Skeletal muscle satellite cell (primary cell): ENCODE results near the gene UAP1L1.

Source experiments
- H3K27me3 ChIP-seq: 2 replicates; pipeline ENCODE4 v1.7.0; 2013; ENCODE audit warnings: low read length; ENCODE audit not compliant: control insufficient read depth, insufficient read depth
- H3K36me3 ChIP-seq: 2 replicates; pipeline ENCODE4 v1.7.0; 2013; ENCODE audit warnings: mild to moderate bottlenecking, control low read depth, low read length; ENCODE audit not compliant: insufficient read depth
- H3K4me1 ChIP-seq: 2 replicates; pipeline ENCODE4 v1.7.0; 2013; ENCODE audit warnings: low read length; ENCODE audit not compliant: control insufficient read depth, insufficient read depth
- H3K4me2 ChIP-seq: 2 replicates; pipeline ENCODE4 v1.7.0; 2013; ENCODE audit warnings: mild to moderate bottlenecking, low read length
- H3K4me3 ChIP-seq: 2 replicates; pipeline ENCODE4 v1.7.0; 2013; ENCODE audit warnings: low read length
- H3K9ac ChIP-seq: 2 replicates; pipeline ENCODE4 v1.7.0; 2013; ENCODE audit warnings: mild to moderate bottlenecking, low read depth, low read length, moderate library complexity
- H3K9me3 ChIP-seq: replicated peaks from 2 replicates; pipeline ENCODE4 v1.7.0; 2013; ENCODE audit warnings: mild to moderate bottlenecking, control low read depth, low read length

The UAP1L1 gene

DNA sequence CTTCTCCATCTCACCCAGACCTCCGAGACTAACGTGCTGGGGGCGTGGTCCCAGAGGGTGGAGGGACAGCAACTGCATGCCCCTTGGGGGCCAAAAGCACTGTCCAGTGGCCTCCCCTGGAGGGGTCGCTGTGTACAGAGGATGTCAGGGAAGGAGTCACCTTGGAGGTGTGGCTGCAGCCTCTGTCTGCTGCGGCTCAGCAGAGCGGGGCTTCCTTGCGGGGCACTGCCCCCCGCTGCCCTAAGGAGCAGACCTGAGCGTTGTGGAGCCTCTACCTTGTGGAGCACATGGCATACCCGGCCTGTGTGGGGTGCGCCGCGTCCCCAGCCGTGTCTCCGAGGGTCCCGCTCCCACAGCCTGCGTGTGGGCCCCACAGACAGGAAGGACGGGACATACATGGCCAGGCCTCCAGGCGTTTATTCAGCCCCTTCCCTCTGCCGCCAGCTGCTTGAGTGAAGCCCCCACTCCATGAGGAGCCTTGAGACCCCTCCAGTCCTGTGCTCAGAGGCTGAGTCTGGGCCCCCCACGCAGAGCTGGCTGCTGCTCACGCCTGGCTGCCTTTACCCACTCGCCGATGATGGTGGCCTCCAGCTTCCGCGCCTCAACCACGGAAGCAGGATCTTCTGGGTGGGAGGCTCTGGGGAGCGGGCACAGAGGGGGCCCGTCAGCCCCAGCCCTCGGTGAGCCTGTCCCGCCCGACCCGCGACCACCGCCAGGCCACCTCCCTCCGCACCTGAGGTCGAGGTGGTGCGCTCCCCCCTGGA lies 33.0 kb downstream of the UAP1L1 start:
- no peaks in the 10 kb centered on the region for H3K27me3 ChIP-seq
- H3K36me3 ChIP-seq: peaks cover 52% of the 10 kb centered on the region
- H3K4me3 ChIP-seq: no peak overlapping the region
- no peak overlapping the region for H3K9ac ChIP-seq
- H3K4me2 ChIP-seq: no peak overlapping the region
- no peaks in the 10 kb centered on the region for H3K9me3 ChIP-seq
- peaks cover 7% of the 10 kb centered on the region for H3K4me1 ChIP-seq

DNA sequence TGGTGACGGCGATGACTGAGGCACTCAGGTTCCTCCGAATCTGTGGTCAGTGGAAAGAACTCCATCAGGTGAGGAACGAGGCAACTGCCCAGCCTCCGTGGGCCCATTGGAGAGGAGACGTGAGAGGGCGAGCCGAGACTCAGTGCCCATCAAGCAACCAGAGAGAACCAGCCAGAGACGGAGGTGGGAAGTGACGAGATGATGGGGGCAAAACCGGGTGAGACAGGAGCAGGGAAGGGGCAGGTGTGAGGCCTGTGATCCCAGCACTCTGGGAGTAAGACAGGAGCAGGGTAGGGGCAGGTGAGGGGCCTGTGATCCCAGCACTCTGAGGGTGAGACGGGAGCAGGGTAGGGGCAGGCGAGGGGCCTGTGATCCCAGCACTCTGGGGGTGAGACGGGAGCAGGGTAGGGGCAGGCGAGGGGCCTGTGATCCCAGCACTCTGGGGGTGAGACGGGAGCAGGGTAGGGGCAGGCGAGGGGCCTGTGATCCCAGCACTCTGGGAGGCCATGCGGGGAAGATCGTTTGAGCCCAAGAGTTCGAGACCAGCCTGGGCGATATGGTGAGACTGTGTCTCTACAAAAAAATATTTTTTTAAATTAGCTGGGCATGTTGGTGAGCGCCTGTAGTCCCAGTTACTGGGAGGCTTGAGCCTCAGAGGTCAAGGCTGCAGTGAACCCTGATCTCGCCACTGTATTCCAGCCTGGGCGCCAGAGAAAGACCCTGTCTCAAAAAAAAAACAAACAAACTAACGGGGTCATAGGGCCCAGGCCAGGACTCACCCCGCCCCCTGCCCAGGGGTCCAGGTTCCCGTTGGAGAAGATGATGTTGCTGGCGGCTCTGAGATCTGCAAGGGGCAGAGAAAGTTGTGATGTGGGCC lies 33.8 kb downstream of the UAP1L1 start:
- Histone ChIP-seq H3K36me3 (peaks cover 44% of the 10 kb centered on the region), H3K9me3 (no peaks in the 10 kb centered on the region), H3K4me3 (no peak overlapping the region), H3K9ac (no peak overlapping the region), H3K4me2 (no peak overlapping the region), H3K27me3 (no peaks in the 10 kb centered on the region), H3K4me1 (peaks cover 7% of the 10 kb centered on the region)

DNA sequence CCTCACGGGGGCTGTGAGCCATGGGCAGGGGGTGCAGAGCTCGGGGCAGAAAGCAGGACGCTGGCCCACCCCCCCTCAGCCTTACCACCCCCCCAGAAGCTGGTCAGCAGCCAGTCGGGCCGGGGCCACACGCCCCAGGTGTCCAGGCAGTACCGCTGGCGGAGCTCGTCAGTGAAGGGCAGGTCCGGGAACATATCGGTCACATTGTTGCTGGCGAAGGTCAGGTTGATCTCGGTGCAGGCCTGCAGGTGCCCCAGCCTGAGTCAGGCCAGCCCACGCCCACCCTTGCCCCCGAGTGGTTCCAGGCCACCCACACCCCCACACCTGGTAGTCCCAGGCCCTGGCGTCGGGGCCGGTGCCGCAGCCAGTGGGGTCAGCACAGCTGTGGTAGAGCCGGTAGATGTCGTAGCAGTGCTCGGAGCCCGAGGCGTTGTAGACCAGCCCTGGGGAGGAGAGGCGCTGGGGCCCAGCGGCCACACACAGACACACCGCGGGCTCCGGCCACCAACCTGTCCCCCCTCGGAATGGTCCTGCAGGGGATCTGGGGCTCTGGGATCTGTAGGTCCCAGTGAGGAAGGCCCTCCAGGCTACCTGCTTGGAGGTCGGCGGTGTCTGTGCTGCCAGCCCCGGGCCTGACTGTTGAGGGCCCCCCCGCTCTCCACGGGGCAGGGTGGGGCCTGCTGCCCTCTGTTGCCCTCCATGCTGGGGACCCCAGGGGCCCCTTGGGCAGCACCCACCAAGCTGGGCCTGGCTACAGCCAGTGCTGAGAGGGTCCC lies 34.7 kb downstream of the UAP1L1 start:
- Histone ChIP-seq H3K4me3 (no peak overlapping the region), H3K36me3 (peaks cover 38% of the 10 kb centered on the region), H3K9ac (no peak overlapping the region), H3K4me1 (peaks cover 7% of the 10 kb centered on the region), H3K9me3 (no peaks in the 10 kb centered on the region), H3K4me2 (no peak overlapping the region), H3K27me3 (no peaks in the 10 kb centered on the region)

DNA sequence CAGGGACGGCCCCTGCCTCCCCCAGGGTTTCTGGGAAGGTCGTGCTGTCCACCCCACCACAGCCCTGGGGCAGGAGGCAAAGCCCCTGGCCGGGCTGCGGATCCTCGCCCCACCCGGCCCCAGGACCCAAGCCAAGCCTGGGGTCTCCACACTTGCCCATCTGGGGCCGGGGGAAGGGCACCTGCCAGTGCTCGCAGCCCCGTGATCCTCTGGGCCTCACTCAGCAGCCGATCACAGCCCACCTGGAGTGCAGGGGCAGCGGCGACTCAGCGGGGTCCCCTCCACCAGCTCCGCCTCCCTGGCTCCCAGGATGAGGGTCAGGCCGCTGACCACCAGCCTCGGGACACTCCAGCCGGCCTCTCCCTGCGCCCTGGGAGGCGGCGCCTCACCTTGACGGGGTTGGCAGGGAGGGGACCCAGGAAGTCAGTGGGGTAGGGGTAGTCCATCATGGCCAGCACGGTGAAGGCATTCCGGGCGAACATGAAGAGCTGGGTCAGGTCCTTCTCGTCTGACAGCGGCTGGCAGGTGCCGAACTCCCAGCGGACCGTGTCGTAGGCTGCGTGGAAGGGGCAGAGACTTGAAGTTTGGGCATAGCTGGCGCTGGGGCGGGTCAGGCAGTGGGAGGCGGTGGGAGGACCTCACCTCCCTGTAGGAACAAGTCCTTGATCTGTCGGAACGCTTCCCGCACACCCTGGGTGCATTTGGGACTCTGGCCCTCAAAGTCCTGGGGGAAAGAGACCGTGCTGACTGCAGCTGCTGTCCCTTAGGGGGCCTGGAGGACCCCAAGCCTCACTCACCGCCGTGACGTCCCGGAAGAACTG lies 35.5 kb downstream of the UAP1L1 start:
- no peak overlapping the region for H3K4me2 ChIP-seq
- H3K9me3 ChIP-seq: no peaks in the 10 kb centered on the region
- H3K36me3 ChIP-seq: peaks cover 31% of the 10 kb centered on the region
- H3K4me1 ChIP-seq: peaks cover 7% of the 10 kb centered on the region
- H3K27me3 ChIP-seq: no peaks in the 10 kb centered on the region
- no peak overlapping the region for H3K4me3 ChIP-seq
- no peak overlapping the region for H3K9ac ChIP-seq

DNA sequence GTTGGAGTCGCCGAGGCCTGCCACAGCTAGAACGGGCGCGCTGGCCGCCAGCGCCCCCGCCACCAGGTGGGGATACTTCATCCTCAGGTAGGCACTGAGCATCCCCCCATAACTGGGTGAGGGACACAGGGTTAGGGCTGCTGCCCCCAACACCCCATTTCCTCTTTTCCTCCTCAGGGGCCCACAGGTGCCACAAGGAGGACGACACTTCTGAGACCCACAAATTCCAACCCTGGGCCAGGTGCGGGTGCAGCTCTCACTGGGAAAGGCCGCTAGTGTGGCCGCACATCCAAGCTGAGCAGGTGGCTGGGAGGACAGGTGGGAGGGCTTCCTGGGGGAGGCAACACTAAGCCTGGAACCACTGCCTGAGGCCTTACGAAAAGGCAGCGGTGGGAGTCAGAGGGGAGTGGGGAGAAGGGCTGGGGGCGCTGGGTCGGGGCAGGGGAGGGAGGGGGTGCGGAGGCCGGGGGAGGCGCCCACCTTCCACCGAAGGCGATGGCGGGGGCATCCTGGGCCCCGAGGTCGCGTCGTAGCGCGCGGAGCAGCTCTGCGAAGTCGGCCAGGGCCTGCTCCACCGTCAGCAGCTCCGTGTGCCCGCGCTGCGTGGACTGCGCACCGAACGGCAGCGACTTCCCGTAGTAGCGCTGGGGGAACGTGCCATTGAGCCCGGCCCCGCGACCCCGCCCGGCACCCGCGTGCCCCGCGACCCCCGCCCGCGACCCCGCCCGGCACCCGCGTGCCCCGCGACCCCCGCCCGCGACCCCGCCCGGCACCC lies 36.3 kb downstream of the UAP1L1 start:
- no peaks in the 10 kb centered on the region for H3K27me3 ChIP-seq

DNA sequence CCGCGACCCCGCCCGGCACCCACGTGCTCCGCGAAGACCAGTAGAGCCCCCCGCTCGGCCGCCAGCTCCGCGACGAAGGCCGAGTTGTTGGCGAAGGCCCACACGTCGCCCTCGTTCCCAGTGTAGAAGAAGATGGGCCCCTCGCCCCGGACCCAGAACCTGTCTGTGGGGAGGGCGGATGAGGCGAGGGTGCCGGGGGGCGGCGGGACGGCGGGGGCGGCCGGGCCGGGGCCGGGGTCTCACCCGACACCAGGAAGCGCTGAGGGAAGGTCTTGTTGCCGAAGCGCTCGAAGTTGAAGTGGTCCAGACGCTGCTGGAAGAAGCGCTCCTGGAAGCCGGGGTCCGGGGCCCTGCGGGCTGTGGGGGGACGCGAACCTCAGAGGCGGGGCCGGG lies 36.9 kb downstream of the UAP1L1 start:
- Histone ChIP-seq H3K9ac (peak overlapping the region; percentile 50), H3K9me3 (no peaks in the 10 kb centered on the region), H3K4me2 (peak overlapping the region; percentile 89), H3K4me1 (peaks cover 7% of the 10 kb centered on the region), H3K4me3 (peak overlapping the region; percentile 71), H3K36me3 (peaks cover 17% of the 10 kb centered on the region), H3K27me3 (no peaks in the 10 kb centered on the region)

More for the DNA sequence above, 36.3 kb downstream of the UAP1L1 start:
- Histone ChIP-seq H3K4me1 (peaks cover 7% of the 10 kb centered on the region), H3K9ac (no peak overlapping the region), H3K4me3 (peak overlapping the region; percentile 45), H3K4me2 (peak overlapping the region; percentile 47), H3K9me3 (no peaks in the 10 kb centered on the region), H3K36me3 (peaks cover 23% of the 10 kb centered on the region)

DNA sequence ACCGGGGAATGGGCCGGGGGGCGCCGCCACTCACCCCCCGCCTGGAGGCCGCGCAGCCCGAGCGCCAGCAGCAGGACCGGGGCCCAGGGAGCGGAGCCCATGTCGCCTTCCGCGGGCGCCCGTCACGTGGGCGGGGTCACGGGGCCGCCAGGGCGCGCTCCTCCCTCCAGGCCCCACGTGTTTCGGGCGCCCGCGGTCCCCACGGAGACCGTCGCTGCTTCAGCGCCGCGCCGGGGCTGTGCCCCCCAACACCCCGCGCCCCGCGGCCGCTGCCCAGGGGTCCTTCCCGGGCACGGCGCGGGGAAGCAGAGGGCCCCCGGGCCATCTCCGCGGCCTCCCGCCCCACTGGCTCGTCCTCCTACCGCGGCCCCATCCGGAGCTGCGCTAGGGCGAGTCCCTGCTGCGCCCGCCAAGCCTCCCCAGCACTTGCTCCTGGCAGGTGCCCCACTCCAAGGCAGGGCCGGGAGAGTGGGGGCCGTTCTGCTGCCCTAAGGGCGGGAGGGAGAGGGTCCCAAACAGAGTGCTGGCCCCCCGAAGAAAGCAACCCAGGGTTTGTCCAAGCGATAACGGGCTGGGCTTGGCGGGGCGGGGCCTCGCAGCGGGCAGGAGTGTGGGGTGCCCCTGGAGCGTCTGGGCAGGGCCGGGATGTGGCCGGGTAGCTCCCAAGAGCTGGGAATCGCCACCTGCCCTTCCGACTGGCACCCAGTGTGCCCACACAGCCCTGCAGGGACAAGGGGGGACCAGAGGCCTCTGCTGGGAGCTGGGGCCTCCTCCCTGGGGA lies 37.5 kb downstream of the UAP1L1 start, which contains the start of gene DPP7:
DPP7 (minus strand) TSS at position 121 of the 781 bp plus-strand sequence; CDS start at position 101, 20 bp downstream.
- Histone ChIP-seq H3K27me3 (no peaks in the 10 kb centered on the region), H3K36me3 (peaks cover 11% of the 10 kb centered on the region), H3K9me3 (no peaks in the 10 kb centered on the region), H3K4me1 (peaks cover 7% of the 10 kb centered on the region), H3K9ac (peak within 1 kb of the TSS; percentile 50), H3K4me3 (peak within 1 kb of the TSS; percentile 71), H3K4me2 (peak within 1 kb of the TSS; percentile 89)

DNA sequence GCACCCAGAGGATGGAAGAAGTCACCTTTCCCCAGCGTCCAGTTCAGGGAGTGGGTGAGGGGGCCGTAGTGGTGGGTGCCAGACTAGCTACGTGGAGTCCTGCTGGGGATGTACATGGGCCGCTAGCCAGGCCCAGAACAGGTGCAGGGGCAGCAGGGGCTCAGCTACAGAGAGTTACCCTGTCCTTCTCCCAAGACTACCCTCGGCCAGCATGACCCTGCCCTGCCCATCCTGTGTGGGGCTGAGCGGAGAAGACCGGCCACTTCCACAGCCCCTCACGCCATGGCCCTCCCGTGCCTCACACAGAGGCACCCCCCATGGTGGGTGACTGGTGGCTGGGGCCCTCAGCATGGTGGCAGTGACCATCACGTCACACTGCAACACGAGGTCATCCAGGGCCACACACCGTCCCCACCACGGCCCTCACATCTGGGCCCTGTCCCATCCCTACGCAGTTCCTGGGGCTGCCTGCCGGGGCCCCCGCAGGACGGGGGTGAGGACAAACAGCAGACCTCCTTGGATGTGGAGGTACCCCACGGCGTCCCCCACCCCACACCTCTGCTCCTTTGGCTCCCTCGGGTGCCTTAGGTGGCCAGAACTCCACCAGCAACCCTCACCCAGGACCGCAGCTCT lies 38.2 kb downstream of the UAP1L1 start:
- Histone ChIP-seq H3K9ac (no peak overlapping the region), H3K4me3 (no peak overlapping the region)

DNA sequence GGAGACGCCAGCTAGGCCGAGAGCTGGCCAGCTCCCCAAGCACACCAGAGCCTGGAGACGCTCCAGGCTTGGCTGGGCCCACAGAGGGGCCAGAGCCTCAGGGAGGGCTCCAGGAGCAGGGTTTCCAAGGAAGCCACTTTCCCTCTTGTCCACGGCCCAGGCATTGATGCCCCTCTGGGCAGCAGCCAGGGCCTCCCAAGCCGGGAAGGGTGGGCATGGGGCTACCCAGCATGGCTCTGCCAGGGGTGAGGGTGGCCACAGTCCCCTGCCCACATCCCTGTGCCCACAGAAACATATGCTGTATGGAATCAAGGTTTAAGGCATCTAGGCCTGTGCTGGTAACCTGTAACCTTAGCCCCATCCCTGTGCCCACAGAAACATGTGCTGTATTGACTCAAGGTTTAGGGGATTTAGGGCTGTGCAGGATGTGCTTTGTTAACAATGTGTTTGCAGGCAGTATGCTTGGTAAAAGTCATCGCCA lies 38.8 kb downstream of the UAP1L1 start:
- Histone ChIP-seq H3K36me3 (peaks cover 7% of the 10 kb centered on the region), H3K4me1 (peaks cover 7% of the 10 kb centered on the region), H3K9ac (no peak overlapping the region), H3K4me3 (no peak overlapping the region), H3K27me3 (no peaks in the 10 kb centered on the region), H3K9me3 (no peaks in the 10 kb centered on the region), H3K4me2 (no peak overlapping the region)

More for the DNA sequence above, 38.2 kb downstream of the UAP1L1 start:
- Histone ChIP-seq H3K9me3 (no peaks in the 10 kb centered on the region), H3K27me3 (no peaks in the 10 kb centered on the region), H3K4me2 (peak overlapping the region; percentile 89), H3K4me1 (peaks cover 7% of the 10 kb centered on the region), H3K36me3 (peaks cover 7% of the 10 kb centered on the region)
